WTC11 (cell line): ENCODE results near the gene CLDN6.

ENCODE experiments used
- RELA ChIP-seq: sonication (generic); formaldehyde crosslinking; IDR thresholded peaks from 2 replicates; pipeline ENCODE4 v1.8.1; 2022; ENCODE audit warnings: missing genetic modification reagents, mild to moderate bottlenecking, borderline replicate concordance
- TF ChIP-seq, protein P1 (sequence below): fragments of 200-600 bp; IDR thresholded peaks from 2 replicates; pipeline ENCODE4 v1.8.0; 2022; ENCODE audit warnings: antibody characterized with exemption
- TF ChIP-seq, protein P2 (sequence below): sonication (generic); formaldehyde crosslinking; IDR thresholded peaks from 2 replicates; pipeline ENCODE4 v1.8.0; 2022; ENCODE audit warnings: mild to moderate bottlenecking, missing genetic modification reagents
- TF ChIP-seq, protein P3 (sequence below): sonication (generic); formaldehyde crosslinking; IDR thresholded peaks from 2 replicates; pipeline ENCODE4 v1.8.1; 2023; ENCODE audit warnings: mild to moderate bottlenecking, moderate library complexity, missing genetic modification reagents

DNA sequence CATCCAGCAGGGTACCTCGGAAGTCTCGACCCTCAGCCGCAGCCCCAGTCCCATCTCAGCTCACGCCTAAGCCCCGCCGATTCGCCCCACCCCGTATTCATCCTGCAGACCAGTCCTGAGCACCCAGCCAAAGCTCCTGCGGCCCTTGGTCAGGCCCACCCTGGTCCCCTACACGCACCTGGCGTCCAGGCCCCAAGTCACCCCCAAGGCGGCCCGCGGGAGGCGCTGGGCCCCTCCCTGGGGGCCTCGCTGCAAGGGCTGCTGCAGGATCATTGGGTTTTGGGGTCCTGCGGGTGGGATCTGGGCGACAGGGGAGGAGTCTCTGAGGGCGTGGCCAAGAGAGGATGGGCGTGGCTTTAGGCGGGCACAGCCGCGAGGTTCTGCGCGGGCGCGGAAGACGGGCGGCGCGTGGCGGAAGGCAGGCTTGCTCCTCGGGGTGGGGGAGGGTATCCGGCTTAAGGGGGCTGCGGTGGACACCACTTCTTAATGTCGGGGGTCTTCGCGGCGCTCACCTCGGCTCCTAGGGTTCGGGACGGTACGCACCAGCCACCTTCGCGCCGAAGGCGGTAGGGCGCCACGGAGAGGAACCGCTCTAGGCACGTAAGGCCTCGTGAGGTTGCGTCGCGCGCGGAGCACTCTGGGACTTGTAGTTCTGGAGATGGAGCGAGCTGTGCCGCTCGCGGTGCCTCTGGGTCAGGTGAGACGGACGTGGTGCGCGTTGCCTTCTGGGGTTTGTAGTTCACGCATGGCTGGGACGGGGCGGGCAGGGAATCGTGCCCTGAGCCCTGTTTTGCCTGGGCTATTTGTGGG is 5.9 kb upstream of the CLDN6 start, which contains the start of the genes HCFC1R1 and THOC6:
- TF ChIP-seq RELA: 0 out of 2 replicates have a peak, but pooled peaks have one; percentile 79
- TF ChIP-seq, protein P1, sequence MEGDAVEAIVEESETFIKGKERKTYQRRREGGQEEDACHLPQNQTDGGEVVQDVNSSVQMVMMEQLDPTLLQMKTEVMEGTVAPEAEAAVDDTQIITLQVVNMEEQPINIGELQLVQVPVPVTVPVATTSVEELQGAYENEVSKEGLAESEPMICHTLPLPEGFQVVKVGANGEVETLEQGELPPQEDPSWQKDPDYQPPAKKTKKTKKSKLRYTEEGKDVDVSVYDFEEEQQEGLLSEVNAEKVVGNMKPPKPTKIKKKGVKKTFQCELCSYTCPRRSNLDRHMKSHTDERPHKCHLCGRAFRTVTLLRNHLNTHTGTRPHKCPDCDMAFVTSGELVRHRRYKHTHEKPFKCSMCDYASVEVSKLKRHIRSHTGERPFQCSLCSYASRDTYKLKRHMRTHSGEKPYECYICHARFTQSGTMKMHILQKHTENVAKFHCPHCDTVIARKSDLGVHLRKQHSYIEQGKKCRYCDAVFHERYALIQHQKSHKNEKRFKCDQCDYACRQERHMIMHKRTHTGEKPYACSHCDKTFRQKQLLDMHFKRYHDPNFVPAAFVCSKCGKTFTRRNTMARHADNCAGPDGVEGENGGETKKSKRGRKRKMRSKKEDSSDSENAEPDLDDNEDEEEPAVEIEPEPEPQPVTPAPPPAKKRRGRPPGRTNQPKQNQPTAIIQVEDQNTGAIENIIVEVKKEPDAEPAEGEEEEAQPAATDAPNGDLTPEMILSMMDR: no peak
- TF ChIP-seq, protein P2, sequence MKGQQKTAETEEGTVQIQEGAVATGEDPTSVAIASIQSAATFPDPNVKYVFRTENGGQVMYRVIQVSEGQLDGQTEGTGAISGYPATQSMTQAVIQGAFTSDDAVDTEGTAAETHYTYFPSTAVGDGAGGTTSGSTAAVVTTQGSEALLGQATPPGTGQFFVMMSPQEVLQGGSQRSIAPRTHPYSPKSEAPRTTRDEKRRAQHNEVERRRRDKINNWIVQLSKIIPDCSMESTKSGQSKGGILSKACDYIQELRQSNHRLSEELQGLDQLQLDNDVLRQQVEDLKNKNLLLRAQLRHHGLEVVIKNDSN (CRISPR knock-in tag): peak; percentile 98
- TF ChIP-seq, protein P3, sequence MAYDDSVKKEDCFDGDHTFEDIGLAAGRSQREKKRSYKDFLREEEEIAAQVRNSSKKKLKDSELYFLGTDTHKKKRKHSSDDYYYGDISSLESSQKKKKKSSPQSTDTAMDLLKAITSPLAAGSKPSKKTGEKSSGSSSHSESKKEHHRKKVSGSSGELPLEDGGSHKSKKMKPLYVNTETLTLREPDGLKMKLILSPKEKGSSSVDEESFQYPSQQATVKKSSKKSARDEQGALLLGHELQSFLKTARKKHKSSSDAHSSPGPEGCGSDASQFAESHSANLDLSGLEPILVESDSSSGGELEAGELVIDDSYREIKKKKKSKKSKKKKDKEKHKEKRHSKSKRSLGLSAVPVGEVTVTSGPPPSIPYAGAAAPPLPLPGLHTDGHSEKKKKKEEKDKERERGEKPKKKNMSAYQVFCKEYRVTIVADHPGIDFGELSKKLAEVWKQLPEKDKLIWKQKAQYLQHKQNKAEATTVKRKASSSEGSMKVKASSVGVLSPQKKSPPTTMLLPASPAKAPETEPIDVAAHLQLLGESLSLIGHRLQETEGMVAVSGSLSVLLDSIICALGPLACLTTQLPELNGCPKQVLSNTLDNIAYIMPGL (CRISPR knock-in tag): no peak
